Esophagus (tissue), 2 donors: Measurements from ENCODE around the gene BRCA1. TPM values are rescaled to one million over a fixed set of nuclear protein-coding genes. Genes with fewer than 3 reads are reported as not detected.
"Not testable (repeated sequence)": the region's sequence is repeated elsewhere in the genome, so short reads cannot be mapped to it uniquely, and the experiment has no call there.

ENCODE experiments used
- H3K27ac ChIP-seq, 2 donors: one replicate each; pipeline ENCODE4 v1.5.1; 2013; ENCODE audit warnings: low read depth in 2 of 2, mild to moderate bottlenecking in 2 of 2, inconsistent platforms in 1 of 2, low read length in 1 of 2, moderate library complexity in 1 of 2
- H3K27me3 ChIP-seq, 2 donors: one replicate each; pipeline ENCODE4 v1.6.1; 2013; ENCODE audit warnings: low read length in 2 of 2, control low read depth in 1 of 2, mild to moderate bottlenecking in 1 of 2; ENCODE audit not compliant: insufficient read depth in 2 of 2, control insufficient read depth in 1 of 2
- H3K36me3 ChIP-seq, 2 donors: one replicate each; pipeline ENCODE4 v1.6.1; 2013; ENCODE audit warnings: low read length in 1 of 2; ENCODE audit not compliant: control insufficient read depth in 2 of 2, insufficient read depth in 2 of 2
- H3K4me1 ChIP-seq, 2 donors: one replicate each; pipeline ENCODE4 v1.6.1; 2013; ENCODE audit warnings: low read length in 1 of 2; ENCODE audit not compliant: control insufficient read depth in 2 of 2, insufficient read depth in 2 of 2
- H3K4me3 ChIP-seq, 2 donors: one replicate each; pipeline ENCODE4 v1.5.1; 2013; ENCODE audit warnings: low read length in 2 of 2, mild to moderate bottlenecking in 2 of 2, low read depth in 1 of 2, moderate library complexity in 1 of 2
- H3K9me3 ChIP-seq, 2 donors: one replicate each; pipeline ENCODE4 v1.6.1; 2013; ENCODE audit warnings: mild to moderate bottlenecking in 2 of 2, low read depth in 1 of 2, low read length in 1 of 2, moderate library complexity in 1 of 2; ENCODE audit not compliant: control insufficient read depth in 2 of 2, insufficient read depth in 1 of 2
- WGBS, 2 donors: extraction: QIAGEN DNeasy Blood & Tissue Kit; methylation state at CpG; one replicate each; pipeline ENCODE4 v1.1.7; 2013; 5-methylcytosine and 5-hydroxymethylcytosine counted together
- polyA plus RNA-seq, 2 donors: library from polyadenylated mRNA; stranded (reverse); fragments of 200-250 nt; gene quantifications; one replicate each; pipeline ENCODE4 v1.2.3, GENCODE V29; 2013
- donor health status: healthy with polysubstance abuse.
- donor health status: Bipolar disorder and iron deficiency.

The BRCA1 gene
- polyA plus RNA-seq, 2 donors, result 3.7 to 3.8 TPM

DNA sequence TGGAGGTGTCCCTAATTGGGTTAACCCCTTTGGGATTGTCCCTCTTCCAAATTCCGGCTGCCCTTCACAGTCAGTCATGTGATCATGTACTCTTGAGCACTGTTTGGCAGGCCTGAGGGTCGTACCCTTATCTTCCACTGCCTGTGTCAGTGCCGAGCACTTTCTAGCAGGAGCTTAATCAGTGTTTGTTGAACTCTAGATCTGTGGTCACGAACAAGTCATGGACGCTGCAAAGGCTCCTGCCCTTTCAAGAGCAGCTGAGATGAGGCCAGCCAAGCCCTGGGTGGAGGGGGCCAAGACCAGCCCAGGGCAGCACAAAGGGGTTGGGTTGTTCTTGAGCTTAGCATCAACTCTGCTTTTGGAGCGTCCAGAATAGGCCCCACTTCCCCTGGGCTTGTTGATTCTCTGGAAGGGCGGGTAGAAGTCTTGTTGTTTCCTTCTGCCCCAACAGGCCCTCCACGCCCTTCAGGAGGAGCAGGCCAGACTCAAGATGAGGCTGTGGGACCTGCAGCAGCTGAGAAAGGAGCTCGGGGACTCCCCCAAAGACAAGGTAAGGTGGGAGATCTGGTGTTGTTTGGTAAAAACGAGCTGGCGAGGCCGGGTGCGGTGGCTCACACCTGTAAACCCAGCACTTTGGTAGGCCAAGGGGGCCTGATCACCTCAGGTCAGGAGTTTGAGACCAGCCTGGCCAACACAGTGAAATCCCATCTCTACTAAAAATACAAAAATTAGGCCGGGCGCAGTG, 113.3 kb downstream of the BRCA1 start:
- WGBS, 2 donors, result 69 to 75% methylated on average over 15 of the region's 15 CpGs
- peaks cover 0 to 27% of the 10 kb centered on the region in 2 donors for H3K36me3 ChIP-seq
- no peak overlapping the region for H3K4me3 ChIP-seq
- H3K4me1 ChIP-seq, result peaks cover 0 to 3% of the 10 kb centered on the region in 2 donors
- no peak overlapping the region for H3K27ac ChIP-seq
- H3K9me3 ChIP-seq, result no peaks in the 10 kb centered on the region
- H3K27me3 ChIP-seq, result no peaks in the 10 kb centered on the region

DNA sequence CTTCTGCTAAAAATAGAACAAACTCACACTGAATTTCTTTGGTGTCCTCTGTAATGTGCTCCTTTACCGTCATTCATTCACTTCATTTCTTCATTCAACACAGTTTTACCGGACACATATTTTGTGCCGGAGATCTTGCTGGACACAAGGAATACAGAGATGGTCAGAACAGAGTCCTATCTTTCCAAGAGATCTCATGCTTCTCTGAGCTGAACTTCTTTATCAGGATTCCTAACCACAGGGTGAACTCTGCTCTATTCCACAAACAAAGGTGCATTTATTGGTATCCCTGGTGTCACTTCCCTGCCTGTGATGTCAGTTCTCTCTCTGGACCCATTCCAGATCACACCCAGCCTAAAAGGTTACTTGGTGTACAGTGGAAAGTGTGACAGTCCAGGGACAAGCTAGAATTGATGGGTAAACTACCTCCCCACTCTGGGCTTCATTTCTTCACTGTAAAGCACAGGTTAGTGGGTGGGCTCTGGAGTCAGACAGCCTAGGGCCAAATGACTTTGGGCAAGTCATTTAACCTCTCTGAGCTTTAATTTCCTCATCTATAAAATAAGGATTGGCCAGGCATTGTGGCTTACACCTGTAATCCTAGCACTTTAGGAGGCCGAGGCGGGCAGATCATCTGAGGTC, 114.4 kb downstream of the BRCA1 start:
- Histone ChIP-seq H3K4me1 (peaks cover 0 to 3% of the 10 kb centered on the region in 2 donors), H3K36me3 (peaks cover 0 to 19% of the 10 kb centered on the region in 2 donors), H3K27me3 (no peaks in the 10 kb centered on the region), H3K9me3 (no peaks in the 10 kb centered on the region), H3K27ac (no peak overlapping the region), H3K4me3 (no peak overlapping the region)
- 78 to 90% methylated on average over 5 of the region's 5 CpGs for WGBS, 2 donors

DNA sequence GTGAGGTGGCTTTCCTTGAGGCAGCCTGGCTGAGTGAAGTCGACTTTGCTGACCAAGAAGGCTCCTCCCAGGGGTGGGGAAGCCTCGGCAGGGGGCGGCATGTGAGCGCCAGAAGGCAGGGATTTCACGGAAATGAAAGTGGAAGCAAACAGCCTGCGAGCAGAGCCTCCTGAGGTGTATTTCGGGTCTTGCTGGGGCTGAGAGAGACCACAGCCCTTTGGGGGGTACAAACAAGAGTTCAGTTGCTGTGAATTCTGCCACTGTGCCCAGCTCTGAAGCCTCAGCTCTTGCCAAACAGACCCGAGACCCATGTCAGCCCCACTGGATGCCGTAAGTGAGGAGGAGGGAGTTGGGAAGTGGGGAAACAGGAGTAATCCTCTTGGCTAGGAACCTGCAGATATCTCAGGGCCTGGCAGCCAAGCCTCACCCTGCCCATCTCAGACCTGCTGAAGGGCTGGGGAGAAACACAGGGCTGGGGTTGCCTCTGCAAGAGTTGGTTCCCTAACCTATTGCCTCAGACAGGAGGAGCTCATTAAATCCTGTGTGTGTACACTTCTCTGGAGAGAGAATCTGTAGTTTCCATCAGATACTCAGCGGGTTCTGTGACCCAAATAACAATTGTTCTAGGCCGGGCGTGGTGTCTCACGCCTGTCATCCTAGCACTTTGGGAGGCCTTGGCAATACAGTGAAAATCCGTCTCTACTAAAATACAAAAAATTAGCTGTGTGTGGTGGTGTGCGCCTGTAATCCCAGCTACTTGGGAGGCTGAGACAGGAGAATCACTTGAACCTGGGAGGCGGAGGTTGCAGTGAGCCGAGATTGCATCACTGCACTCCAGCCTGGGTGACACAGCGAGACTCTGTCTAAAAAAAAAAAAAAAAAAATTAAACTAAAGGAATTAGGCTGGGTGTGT, 118.3 kb downstream of the BRCA1 start, which contains the start of gene IFI35:
Gene IFI35, plus strand, starts transcription at position 146 of the 913 bp plus-strand sequence. Its CDS starts 164 bp downstream, at position 310.
- 22 to 25% methylated on average over 18 of the region's 18 CpGs for WGBS, 2 donors
- H3K27ac ChIP-seq, result peak within 1 kb of the TSS; percentile 91 to 94
- no peaks in the 10 kb centered on the region for H3K27me3 ChIP-seq
- H3K4me1 ChIP-seq, result peaks cover 0 to 3% of the 10 kb centered on the region in 2 donors
- H3K36me3 ChIP-seq, result peaks cover 9 to 10% of the 10 kb centered on the region in 2 donors
- H3K9me3 ChIP-seq, result no peaks in the 10 kb centered on the region
- H3K4me3 ChIP-seq, result peak within 1 kb of the TSS; percentile 51 to 56

DNA sequence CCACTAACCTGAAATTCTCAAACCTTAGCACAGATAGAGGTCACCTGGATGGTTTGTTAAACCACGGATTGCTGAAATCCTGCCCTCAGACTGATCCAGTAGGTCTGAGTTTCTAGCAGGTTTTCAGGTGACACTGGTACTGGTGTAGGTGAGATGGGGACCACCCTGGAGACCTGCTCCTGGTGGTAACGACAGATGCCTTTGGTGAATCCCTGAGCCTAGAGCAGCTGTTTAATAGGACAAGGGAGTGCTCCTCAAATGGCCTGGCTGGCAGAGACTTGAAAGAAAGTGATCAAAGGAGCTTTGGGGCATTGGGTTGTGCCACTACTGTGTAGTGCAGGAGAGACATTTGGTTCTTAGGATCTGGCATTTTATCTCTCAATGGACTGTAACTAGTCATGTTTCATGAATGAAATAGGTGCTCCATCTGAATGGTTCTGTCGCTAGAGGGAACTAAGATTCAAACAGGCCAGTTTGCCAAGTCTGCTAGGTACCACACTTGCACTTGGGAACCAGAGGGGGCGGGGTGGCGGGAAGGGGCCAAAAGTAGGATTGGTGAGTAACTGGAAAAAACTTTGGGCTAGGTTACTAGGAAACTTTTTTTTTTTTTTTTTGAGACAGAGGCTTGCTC, 121.5 kb downstream of the BRCA1 start:
- WGBS, 2 donors, result 62 to 74% methylated on average over 5 of the region's 5 CpGs
- Histone ChIP-seq H3K4me1 (peaks cover 0 to 4% of the 10 kb centered on the region in 2 donors), H3K9me3 (no peaks in the 10 kb centered on the region), H3K4me3 (no peak overlapping the region), H3K27me3 (no peaks in the 10 kb centered on the region), H3K36me3 (peaks cover 9 to 20% of the 10 kb centered on the region in 2 donors), H3K27ac (peak overlapping the region; percentile 11 to 71)

DNA sequence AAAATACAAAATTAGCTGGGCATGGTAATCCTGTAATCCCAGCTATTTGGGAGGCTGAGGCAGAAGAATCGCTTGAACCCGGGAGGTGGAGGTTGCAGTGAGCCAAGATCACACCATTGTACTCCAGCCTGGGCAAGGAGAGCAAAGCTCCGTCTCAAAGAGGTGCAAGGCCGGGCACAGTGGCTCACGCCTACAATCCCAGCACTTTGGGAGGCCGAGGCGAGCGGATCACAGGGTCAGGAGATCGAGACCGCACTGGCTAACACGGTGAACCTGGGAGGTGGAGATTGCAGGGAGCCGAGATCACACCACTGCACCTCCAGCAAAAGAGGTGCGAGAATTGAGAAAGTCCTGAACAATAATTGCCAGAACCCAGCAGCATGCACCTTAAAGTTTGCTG, 124.3 kb downstream of the BRCA1 start:
- WGBS, 2 donors, result 93 to 94% methylated on average over 13 of the region's 13 CpGs
- H3K4me1 ChIP-seq, H3K27ac ChIP-seq, H3K27me3 ChIP-seq, H3K4me3 ChIP-seq, H3K9me3 ChIP-seq: not testable (repeated sequence)
- peaks cover 9 to 20% of the 10 kb centered on the region in 2 donors for H3K36me3 ChIP-seq

DNA sequence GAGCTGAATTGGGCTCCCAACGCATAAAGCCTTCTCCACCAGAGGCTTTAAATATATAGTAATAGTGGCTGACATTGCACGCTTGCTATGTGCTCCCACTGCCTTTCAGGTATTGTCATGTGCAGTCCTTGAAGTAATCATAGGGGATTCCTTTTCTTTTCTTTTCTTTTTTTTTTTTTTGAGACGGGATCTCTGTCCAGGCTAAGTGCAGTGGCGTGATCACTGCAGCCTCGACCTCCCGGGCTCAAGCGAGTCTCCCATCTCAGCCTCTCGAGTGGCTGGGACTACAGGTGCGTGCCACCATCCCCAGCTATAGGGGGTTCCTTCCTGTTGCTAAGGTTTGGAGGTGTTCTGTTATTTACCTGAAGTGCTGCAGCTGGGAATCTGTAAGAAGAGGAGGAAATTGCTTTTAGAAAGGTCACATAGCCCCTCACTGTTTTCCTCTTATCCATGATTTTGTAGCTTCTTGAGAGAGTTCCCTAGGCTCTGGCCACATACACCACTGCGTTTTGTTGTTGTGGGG, 126.1 kb downstream of the BRCA1 start:
- H3K27ac ChIP-seq, result peak overlapping the region; percentile 93 to 98
- peaks cover 0 to 5% of the 10 kb centered on the region in 2 donors for H3K4me1 ChIP-seq
- H3K27me3 ChIP-seq, result no peaks in the 10 kb centered on the region
- H3K4me3 ChIP-seq, result peak overlapping the region; percentile 82 to 90
- H3K9me3 ChIP-seq, result no peaks in the 10 kb centered on the region
- WGBS, 2 donors, result 8 to 11% methylated on average over 10 of the region's 10 CpGs
- peaks cover 9 to 20% of the 10 kb centered on the region in 2 donors for H3K36me3 ChIP-seq

DNA sequence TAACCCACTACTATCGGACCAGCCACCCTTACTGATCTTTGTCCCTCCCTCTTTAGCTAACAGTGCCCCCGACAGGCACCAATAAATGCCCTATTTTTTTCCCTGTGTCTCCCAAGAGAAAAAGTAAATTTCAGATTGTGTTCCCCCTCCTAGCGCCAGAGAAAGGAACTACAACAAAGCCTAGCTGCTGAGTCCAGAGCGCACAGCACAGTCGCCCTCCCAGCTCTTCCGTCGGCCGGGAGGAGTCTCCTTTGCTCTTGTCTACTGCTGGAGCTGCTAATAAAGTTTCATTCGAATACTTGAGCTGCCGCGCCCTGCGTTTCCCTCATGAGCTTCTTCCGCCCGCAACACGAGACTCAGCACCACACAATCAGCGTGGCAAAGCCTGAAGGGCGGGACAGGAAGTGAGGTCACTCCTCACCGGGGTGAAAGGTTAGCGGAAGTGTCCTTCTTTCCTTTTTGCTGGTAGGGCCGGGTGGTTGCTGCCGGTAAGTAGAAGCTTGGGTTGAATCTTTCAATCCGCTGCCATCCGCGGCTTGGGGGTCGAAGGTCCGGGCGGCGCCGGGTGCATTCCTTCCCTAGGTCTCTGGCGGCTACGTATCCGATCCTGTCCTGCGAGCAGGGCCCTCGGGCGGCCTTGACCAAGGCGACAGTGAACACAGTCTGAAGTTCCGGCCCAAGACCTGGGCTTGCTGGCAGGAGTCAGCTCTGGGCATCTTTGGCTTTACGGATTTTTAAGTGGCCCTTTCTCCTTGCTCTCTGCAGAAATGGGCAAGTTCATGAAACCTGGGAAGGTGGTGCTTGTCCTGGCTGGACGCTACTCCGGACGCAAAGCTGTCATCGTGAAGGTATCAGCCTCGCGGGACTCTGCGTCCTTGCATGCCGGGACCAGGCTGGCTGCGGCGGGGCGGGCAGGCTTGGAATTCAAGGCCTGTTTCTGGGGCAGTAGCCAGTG, 126.9 kb downstream of the BRCA1 start, which contains the start of gene RPL27:
Gene RPL27, plus strand, starts transcription at position 436 of the 955 bp plus-strand sequence. Its CDS starts 332 bp downstream, at position 768.
- H3K27me3 ChIP-seq, result no peaks in the 10 kb centered on the region

DNA sequence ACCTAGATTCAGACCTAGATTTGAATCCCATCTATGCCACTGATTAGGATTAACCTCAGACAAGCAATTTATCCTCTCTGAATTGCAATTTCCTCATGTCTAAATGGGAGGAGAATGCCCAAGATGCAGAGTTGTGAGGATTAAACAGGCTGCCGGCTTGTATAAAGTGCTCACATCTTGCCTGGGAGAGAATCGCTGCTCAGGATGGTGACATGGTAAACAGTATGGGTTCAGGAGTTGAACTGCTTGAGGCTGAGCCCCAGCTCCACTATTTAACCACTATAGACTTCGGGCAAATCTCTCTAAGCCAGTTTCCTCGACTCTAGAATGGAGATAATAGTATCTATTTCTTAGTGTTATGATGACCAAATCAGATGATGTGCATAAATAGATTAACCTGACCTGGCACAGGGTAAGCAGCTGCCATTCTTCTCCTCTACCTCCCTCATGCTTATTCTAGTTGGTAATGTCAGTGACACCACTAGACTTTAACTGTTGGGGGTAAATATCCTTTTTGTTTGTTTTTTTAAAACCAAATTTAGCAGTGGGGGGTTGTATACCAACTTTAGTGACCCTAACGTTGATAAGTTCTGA, 127.7 kb downstream of the BRCA1 start:
- WGBS, 2 donors, result 16 to 18% methylated on average over 5 of the region's 5 CpGs
- H3K36me3 ChIP-seq, result peaks cover 6 to 16% of the 10 kb centered on the region in 2 donors
- peaks cover 0 to 5% of the 10 kb centered on the region in 2 donors for H3K4me1 ChIP-seq
- H3K27ac ChIP-seq, result peak overlapping the region; percentile 83 to 93
- no peaks in the 10 kb centered on the region for H3K9me3 ChIP-seq
- peak overlapping the region in 1 of 2 donors; percentile 33 for H3K4me3 ChIP-seq
- no peaks in the 10 kb centered on the region for H3K27me3 ChIP-seq

More for the DNA sequence above, 126.9 kb downstream of the BRCA1 start, which contains the start of gene RPL27:
- peaks cover 5 to 15% of the 10 kb centered on the region in 2 donors for H3K36me3 ChIP-seq
- peak within 1 kb of the TSS; percentile 93 to 98 for H3K27ac ChIP-seq
- H3K4me3 ChIP-seq, result peak within 1 kb of the TSS; percentile 82 to 90
- H3K4me1 ChIP-seq, result peaks cover 0 to 5% of the 10 kb centered on the region in 2 donors
- no peaks in the 10 kb centered on the region for H3K9me3 ChIP-seq
- WGBS, 2 donors, result 1% methylated on average over 49 of the region's 49 CpGs
